GM20431 (cell line): ENCODE data around the gene PHF1.
"Not testable (repeated sequence)": the region's sequence is repeated elsewhere in the genome, so short reads cannot be mapped to it uniquely, and the experiment has no call there.

ENCODE experiments used
- in situ Hi-C: fragments of 300-500 bp; cut with MseI, MboI; formaldehyde crosslinking; loops from one replicate; pipeline ENCODE4 v1.15.0; 2020; ENCODE audit warnings: low sequenced_read_pairs; ENCODE audit not compliant: unreplicated experiment

PHF1 gene

DNA sequence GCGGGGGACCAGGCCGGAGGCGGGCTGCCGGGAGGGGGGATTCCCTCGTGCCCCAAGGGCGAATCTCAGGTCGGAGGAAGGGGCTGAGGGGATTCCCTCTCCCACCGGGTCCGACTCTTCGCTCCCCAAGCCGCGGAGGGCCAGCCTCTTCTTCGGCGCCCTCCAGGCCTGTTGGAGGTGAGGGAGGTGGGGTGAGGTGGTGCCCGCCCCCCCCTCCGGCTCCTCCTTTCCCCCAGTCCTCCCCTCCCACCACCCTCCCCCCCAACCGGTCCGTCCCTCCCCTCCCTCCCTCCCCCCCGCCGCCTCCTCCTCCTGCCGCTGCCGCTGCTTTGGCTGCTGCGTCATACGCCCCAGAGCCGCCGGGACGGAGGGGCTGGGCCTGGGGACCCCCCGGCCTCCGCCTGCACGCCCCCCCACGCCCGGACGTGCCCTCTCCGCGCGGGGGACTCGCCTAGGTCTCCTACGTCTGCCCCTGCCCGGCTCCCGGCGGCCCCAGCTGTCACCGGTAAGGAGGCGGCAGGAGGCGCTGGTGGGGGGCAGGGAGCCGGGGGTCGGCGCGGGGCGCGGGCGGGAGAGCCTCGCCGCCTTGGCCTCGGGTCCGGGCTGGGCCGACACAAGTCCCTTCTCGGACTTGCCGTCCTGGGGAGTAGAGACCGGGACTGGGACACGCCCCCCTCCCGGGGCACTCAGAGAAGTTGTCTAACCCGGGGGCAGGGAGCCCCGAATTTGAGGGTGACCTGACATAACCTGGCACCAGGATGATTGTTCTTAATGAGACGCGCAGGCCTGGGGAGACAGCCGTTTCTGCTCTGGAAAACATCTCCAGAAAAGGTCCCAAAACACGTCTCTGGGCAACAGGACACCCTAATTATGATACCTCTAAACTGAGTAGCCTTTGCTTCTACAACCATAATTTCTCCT is at the start of gene PHF1:
TSS of gene PHF1 (plus strand) at position 304 of the 921 bp plus-strand sequence. CDS start 1,250 bp downstream, outside the sequence.
- in situ Hi-C loops, result no loop called here

DNA sequence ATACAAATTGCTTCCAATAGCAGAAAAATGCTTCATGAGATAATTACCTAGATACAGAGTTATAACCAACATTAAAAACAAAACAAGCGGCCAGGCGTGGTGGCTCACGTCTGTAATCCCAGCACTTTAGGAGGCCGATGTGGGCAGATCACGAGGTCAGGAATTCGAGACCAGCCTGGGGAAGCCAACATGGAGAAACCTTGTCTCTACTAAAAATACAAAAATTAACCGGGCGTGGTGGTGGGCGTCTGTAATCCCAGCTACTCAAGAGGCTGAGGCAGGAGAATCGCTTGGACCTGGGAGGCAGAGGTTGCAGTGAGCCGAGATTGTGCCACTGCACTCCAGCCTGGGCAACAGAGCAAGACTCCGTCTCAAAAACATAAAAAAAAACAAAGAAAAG is 47.3 kb upstream of the PHF1 start:
- in situ Hi-C loops, result not testable (repeated sequence)

DNA sequence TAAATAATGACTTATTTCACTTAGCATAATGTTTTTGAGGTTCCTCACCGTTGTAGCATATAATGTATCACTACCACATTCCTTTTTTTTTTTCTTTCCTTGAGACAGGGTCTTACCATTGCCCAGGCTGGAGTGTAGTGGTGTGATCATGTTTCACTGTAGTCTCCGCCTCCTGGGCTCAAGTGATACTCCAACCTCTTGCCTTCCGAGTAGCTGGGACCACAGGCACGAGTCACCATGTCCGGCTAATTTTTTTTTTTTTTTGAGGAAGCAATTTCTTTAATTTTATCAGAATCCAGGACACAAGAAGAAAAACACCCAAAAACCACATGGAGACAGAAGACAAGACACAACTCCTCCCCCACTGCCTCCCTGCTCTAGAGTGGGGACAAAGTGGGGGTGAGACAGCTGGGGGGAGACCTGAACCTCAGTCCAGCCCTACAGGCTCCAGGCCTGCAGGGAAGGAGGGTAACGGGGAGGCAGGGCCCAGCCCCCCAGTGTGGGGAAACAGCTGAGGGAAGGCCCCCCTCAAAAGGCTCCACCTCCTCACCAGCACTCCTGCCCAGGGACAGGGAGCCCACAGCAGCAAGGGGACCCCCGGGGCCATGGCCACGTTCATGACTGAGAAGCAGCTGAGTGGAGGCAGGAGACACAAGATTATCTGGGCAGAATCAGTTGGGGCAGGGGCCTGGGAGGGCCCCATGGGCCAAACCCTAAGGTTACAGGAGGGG is 46.2 kb upstream of the PHF1 start:
- in situ Hi-C loops, result not testable (repeated sequence)

DNA sequence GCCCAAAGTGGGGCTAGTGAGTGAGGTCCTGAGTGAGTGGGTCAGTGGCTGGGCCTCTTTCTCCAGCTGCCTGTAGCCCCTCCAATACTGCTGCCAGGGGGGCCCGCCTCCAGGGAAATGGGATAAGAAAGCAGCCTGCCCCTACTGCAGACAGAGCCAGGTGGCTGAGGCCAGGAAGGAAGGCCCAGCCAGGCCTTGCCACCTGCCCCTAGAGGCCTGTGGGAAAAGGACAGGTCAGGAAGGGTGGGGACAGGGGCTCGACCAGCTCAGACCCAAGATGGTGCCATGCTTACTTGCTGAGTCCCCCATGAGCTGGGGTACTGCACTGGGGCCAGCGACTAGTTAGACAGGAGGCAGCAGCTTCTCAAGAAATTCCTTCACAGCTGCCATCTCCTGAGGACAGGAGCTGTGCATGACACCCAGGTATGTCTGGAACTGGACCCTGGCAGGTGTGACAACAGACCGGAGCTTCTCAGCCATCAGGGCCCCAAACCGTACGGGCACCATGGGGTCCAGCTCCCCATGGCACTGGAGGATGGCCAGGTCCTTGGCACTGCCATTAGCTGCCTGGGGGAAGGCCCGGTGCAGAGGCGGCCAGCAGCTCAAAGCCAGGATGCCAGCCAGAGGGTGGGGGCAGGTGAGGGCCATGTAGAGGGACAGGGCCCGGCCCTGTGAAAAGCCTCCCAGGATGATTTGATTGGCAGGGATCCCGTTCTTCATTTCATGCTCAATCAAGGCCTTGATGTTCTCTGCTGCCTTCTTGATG is 45.4 kb upstream of the PHF1 start:
- in situ Hi-C loops, result not testable (repeated sequence)

DNA sequence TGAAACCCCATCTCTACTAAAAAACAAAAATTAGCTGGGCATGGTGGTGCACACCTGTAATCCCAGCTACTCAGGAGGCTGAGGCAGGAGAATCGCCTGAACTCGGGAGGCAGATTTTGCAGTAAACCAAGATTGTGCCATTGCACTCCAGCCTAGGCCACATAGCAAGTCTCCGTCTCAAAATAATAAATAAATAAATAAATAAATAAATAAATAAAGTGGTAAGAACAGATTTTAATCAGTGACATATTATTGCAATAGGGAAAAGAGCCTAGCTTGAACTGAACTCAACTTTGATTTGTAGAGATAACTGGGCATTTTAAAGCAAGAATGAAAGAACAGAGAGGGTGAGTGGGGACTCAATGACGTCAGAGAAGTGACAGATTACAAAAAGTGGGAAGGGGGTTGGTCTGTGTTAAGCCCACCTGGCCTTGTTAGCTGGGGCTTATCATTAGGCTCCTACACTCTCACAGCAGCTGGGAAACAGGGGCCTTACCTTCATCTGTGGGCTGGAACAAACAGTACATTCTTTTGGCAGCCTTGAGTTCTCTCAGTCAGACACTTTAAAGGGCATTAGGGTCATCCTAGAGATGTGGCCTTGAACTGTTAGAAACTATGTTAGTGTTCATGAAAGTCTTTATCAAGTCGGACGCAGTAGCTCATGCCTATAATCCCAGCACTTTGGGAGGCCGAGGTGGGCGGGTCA is 43.7 kb upstream of the PHF1 start:
- in situ Hi-C loops, result no loop called here

DNA sequence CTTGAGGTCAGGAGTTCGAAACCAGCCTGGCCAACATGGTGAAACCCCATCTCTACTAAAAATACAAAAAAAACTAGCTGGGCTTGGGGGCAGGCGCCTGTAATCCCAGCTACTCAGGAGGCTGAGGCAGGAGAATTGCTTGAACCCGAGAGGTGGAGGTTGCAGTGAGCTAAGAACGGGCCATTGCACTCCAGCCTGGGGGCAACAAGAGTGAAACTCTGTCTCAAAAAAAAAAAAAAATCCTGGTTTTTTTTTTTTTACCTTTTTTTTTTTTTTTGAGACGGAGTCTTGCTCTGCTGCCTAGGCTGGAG is 43.1 kb upstream of the PHF1 start:
- in situ Hi-C loops, result not testable (repeated sequence)

DNA sequence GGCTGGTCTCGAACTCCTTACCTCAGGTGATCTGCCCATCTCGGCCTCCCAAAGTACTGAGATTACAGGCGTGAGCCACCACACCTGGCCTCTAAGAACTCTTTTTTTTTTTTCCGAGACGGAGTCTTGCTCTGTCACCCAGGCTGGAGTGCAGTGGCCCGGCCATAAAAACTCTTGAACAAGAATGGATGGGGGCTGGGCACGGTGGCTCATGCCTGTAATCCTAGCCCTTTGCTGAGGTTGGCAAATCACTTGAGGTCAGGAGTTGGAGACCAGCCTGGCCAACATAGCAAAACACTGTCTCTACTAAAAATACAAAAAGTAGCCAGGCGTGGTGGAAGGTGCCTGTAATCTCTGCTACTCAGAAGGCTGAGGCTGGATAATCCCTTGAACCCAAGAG is 38.9 kb upstream of the PHF1 start:
- in situ Hi-C loops, result not testable (repeated sequence)

DNA sequence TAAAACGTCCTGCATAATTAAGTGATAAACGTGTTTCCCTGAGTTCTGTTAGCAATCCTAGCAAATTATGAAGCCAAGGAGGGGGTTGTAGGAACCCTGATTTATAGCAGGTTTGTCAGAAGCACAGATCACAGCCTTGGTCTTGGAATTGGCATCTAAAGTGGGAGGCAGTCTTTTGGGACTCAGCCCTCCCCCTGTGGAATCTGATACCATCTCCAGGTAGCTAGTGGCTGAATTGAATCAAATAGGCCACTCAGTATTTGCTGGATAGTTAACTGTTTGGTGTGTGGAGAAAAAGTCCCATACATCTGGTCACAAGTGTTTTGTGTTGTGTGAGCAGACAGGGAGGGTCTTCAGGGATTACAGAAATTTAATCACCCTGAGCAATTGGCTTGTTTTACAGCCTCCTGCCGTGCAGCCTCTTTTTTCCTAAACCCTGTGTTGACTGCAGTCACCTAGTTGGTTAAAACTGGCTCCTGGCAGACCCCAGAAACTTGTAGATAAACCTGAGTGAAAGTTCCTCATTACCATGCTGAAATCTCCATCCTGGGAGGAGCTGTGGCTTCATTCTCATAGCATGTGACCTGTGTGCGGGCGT is 38.2 kb upstream of the PHF1 start:
- in situ Hi-C loops, result no loop called here

DNA sequence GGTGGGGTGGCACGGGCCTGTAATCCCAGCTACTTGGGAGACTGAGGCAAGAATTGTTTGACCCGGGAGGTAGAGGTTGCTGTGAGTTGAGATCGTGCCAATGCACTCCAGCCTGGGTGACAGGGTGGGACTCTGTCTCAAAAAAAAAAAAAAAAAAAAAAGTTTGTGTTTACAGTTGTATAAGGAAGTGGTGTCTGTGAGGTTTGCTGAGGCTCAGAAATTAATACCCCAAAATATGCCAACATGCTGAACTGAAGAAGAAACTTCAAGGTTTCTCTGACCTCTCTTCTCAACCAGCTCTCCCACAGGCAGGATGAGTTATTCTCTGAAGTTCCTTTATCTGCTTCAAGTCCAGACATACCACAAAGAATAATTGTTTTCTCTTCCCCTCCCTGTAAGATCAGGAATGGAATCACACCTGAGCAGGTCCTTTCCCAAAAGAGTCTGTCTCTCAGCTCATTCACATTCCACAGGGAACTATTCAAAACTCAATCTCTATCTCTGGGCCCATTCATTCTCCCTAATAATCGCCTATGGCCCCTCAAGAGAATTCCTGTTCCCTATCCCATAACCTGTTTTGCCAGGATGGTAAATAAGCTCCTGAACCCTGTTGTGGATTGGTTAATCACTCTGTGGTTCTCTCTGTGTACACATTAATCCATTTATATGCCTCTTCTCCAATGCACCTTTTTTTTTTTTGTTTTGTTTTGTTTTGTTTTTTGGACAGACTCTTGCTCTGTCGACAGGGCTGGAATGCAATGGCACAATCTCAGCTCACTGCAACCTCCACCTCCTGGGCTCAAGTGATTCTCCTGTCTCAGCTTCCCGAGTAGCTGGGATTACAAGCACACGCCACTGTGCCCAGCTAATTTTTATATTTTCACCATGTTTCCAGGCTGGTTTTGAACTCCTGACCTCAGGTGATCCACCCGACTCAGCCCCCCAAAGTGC is 36.6 kb upstream of the PHF1 start:
- in situ Hi-C loops, result no loop called here

DNA sequence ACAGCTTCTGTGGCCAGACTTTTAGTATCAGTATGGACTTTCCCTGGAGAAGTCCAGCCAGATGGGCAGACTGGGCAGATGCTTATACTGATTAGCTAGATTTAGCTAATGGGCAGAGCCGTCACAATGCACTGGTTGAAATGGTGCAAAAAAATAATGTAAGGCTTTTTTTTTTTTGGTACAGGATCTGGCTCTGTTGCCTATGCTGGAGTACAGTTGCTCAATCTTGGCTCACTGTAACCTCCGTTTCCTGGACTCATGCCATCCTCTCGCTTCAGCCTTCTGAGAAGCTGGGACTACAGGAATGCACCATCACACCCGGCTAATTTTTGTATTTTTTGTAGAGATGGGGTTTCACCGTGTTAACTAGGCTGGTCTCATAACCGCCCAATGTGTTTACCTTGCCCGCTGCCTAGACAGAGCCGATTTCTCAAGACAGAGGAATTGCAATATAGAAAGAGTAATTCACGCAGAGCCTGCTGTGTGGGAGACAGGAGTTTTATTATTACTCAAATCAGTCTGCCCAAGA is 35.6 kb upstream of the PHF1 start:
- in situ Hi-C loops, result no loop called here

DNA sequence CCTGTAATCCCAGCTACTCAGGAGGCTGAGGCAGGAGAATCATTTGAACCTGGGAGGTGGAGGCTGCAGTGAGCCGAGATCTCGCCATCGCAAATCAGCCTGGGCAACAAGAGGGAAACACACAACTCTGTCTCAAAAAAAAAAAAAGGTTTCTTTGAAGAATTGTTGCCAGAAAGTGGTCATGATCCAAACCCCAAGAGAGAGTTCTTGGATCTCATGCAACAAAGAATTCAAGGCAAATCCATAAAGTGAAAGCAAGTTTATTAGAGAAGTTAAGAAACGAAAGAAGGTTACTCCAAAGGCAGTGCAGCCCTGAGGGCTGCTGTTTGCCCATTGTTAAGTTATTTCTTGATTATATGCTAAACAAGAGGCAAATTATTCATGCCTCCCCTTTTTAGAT is 33.6 kb upstream of the PHF1 start:
- in situ Hi-C loops, result no loop called here

DNA sequence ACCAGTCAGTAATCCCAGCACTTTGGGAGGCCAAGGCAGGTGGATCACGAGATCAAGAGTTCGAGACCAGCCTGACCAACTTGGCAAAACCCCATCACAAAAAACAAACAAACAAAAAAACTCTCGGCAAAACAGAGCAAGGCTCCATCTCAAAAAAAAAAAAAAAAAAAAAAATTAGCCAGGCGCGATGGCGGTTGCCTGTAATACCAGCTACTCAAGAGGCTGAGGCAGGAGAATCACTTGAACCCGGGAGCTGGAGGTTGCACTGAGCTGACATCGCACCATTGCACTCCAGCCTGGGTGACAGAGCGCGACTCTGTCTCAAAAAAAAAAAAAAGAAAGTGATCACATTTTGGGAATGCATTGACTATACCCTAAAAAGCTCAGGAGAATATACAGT is 31.6 kb upstream of the PHF1 start:
- in situ Hi-C loops, result not testable (repeated sequence)

DNA sequence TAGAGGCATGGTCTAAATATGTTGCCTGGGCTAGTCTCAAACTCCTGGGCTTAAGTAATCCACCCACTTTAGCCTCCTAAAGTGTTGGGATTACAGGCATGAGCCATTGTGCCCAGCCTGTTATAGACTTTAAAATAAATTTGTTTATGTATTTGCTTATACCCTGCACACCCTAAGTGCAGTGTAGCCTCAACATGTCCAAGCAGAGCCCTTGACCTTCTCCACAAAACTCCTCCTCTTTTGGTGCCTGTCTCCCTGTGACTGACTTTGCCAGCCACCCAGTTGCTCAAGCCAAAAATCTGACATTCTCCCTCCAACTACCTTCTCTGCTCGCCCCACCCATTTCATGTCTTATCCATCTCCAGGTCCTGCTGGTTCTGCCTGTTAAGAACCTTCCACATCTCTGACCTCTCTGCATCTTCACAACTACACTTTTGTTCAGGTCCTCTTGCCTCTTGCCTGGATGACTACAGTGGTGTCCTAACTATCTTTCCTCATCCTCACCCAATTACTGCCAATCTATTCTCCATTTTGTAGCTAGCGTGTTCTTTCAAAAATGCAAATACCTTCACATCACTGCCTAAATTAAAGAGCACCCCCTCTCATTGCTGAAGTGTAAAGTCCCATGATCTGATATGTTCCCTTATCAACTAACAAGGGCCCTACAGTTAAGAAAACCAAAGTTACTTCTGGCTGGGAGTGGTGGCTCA is 30.4 kb upstream of the PHF1 start:
- in situ Hi-C loops, result no loop called here

DNA sequence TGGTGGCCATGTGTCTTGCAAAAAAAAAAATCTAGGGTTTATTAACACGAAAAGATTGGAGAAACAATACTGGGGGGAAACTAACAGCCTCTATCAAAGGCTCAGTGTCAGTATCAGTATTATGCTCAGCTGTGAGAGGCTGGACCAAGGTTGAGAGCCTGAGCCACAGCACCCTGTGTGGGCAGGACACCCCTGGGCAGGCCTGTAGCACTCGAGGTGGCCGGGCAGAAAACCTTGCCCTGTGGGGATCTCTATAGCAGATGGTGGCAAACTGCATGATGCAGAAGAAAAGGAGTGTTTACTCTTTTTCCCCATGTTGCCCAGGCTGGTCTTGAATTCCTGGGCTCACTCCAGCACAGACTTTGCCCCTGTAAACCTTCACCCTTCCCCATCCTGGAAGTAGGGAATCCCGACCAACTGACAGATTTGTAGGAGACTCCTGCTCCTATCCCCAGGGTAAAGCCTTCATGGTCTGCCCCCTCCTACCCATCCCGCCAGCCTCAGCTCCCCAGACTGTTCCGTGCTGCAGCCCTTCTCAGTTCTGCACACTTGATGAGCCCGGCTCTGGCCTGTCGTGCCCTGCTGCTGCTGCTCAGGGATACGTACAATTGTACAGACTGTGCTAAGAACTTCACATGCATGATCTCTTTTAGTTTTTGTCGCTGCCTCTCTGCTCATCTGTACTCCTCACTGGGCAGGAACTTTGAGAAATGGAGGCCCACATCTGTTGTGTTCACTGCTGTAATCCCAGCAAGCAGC is 27.2 kb upstream of the PHF1 start:
- in situ Hi-C loops, result no loop called here

DNA sequence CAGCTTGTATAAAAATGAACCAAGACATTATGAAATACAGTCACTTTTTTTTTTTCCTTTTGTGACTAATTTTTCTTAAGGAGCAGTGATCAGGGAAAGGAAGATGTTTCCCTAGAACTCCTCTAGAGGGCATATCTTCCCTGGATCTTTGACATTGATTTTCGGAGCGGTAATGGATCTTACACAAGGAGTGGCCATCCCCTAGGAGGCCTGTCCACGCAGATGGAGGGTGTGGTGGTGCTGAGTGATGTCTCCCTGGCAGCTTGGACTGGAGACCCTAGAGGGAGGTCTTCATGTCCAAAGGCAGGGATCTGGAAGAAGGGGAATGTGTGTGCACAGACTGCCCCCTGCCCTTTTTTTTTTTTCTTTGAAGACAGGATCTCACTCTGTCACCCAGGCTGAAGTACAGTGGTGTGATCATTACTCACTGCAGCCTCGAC is 26.2 kb upstream of the PHF1 start:
- in situ Hi-C loops, result no loop called here

DNA sequence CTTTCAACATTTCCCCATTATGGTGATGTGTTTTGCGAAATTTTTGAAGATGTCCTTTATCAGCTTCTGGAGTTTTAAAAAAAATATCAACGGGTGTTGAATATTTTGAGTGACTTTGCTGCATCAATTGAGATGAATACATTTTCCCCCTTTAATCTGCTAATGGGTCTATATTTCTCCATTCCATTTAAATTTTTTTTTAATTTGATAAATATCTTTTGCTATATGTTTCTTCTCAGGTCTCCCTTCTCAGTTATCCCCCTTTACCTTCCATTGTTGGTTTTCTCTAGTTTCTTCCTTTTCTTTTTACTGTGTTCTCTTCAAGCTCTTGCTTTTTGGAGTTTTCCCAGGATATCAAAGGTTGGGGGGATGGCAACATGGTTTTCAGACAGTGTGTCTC is 20.6 kb upstream of the PHF1 start:
- in situ Hi-C loops, result no loop called here

DNA sequence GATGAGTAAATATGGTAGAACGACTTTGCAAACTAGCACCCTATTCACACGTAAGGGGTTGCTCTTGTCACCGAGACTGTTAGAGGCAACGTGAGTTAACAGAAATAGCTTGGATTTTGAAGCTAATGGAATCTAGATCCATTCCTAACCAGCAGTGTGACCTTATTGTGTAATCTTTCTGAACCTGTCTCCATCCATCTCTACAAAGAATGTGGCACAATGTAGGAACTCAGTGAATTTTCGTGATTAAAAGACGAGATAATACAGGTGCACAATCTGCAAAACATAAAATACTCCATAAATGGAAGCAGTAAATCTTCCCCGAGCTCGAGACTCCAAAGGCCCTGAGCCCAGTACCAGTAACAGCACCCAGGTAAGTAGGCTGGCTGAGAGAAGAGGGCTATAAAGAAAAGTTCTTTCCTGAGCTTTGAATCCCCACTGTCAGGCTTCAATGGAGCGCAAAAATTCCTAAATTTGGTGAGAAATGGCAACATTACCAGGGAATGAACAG is 20.0 kb upstream of the PHF1 start:
- in situ Hi-C loops, result no loop called here
